Measurements from ENCODE around the gene PSEN2.

The PSEN2 gene

DNA sequence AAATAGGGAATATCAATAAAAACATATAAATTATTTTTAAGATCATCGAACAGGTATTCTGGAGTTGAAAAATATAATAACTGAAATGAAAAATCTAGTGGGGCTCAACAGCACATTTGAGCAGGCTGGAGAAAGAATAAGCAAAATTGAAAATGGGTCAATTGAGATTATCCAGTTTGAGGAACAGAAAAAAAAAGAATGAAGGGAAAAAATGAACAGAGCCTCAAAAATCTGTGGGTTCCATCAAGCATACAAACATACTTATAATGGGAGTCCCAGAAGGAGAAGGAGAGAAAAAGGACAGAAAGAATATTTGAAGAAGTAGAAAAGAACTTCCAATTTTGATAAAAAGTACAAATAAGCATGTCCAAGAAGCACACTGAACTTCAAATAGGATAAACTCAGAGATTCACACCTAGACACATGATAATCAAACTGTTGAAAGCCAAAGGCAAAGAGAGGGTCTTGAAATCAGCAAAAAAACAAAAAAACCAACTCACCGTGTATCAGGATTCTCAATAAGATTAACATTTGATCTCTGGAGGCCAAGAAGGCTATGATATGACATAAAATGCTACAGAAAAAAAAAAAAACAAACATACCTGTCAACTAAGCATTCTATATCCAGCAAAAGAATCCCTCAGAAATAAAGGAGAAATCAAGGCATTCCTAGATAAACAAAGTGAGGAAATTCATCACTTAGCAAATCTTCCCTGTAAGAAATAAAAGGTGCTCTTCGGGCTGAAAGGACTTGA is 64.2 kb downstream of the PSEN2 start:
- no peak for TF ChIP-seq CTCF (IDR thresholded peaks at IDR 0.05; ENCODE audit: control insufficient read depth, extremely low read depth, insufficient read depth)
- H3K4me3 ChIP-seq (ENCODE audit: low read depth, low read length), result no peak overlapping the region
- no peak for DNase-seq (ENCODE audit: low read depth)

- no peak overlapping the region for H3K4me3 ChIP-seq (ENCODE audit: low read depth, low read length)
- DNase-seq (ENCODE audit: low read depth), result no peak
- TF ChIP-seq CTCF (IDR thresholded peaks at IDR 0.05; ENCODE audit: control insufficient read depth, extremely low read depth, insufficient read depth), result no peak
These were observed 67.7 kb downstream of the PSEN2 start for GRCh38 chr1:226937940-226938725.

DNA sequence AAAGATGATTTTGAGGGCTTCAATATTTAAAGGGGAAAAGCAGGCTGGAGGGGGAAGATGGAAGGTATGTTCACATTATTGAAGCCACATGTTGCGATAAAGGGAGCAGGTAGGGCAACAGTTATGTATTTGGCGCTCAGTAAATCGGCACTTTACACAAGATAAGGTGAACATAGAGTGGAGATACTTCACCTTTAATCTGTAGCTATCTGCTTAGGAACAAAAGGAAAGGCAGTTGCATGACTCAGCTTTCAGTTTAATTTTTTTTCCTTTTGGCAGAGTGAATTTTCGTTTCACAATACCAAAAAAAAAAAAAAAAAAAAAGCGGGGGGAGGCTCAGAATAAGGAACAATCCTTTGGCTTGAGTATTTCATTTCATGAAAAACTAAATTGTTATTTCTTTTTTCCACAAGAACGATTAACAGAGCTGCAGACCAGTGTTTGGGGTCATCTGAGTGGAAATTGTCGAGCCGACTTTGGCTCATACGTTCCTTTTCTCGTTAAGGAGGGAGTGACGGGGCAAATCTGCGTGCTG is 68.6 kb downstream of the PSEN2 start:
- no peak for DNase-seq (ENCODE audit: low read depth)
- peak overlapping the region; percentile 88 for H3K4me3 ChIP-seq (ENCODE audit: low read depth, low read length)
- no peak for TF ChIP-seq CTCF (IDR thresholded peaks at IDR 0.05; ENCODE audit: control insufficient read depth, extremely low read depth, insufficient read depth)

DNA sequence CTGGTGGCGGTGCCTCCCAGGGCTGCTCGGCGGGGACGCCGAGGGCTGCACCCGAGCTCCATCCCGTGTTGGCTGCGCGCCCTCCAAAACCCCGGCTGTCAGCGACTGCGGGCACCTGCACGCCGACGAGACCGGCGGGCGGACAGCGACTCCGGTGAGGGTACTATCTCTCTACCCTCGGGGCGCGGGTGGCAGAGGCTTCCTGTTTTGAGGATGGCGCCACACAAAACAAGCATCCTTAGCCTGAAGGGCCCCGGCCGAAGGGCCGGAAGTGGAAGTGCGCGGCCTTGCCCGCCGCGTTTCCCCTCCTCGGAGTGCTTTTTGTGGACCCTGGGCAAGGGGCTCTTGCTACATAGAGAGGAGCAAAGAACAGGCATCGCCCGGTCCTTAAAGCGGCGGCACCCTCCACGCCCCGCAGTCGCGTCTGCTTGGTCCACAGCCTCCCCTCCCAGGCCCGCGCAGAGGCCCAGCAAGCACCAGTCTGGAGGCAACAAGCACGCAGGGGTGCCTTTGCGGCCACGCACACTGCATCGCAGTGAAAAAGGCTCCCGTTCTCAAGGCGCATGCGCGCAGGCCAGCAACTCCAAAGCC is 69.1 kb downstream of the PSEN2 start:
- TF ChIP-seq CTCF (IDR thresholded peaks at IDR 0.05; ENCODE audit: control insufficient read depth, extremely low read depth, insufficient read depth), result no peak
- no peak for DNase-seq (ENCODE audit: low read depth)
- H3K4me3 ChIP-seq (ENCODE audit: low read depth, low read length), result peak overlapping the region; percentile 88

DNA sequence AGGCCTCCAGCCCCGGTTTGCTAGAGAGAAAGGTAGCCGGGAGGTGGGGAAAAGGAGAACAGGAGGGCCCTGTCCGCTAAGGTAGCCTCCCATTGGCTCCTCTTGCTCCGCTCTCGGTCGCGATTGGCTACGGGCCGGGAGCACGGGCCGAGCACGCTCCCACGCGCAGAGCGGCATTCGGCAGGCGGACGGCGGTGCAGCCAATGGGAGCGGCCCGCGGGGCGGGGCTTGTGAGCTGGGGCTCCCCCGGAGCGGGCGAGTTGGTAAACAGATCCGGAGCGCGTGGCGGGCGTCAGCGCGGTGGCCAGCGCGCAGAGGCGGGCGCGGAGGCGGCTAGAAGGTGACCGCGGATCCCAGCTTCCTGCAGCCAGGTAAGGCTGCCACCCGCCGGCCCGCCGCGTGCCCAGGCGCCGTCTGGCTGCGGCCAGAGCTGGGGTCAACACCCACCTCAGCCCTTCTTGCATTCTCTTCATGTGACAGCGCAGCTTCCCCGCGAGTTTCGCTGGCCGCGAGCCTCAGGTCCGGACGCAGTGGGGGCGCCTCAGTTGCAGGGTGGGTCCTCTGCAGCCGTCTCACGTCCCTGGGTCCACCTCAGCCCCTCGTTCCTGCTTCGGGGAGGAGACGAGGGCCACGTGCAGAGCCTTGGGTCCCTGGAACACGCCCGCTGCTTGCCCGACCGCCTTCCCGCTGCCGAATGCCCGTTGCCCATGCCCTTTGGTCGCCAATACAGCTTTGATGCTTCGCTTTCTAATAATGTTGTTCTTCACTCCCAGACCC is 69.8 kb downstream of the PSEN2 start, which contains the start of gene COQ8A:
Gene COQ8A, plus strand, starts transcription at position 266 of the 777 bp plus-strand sequence. CDS start 21,092 bp downstream, outside the sequence.
- TF ChIP-seq CTCF (IDR thresholded peaks at IDR 0.05; ENCODE audit: control insufficient read depth, extremely low read depth, insufficient read depth), result 0 out of 2 replicates have a peak, but pooled peaks have one; percentile 2
- H3K4me3 ChIP-seq (ENCODE audit: low read depth, low read length), result peak within 1 kb of the TSS; percentile 88
- peak; percentile 99 for DNase-seq (ENCODE audit: low read depth)

DNA sequence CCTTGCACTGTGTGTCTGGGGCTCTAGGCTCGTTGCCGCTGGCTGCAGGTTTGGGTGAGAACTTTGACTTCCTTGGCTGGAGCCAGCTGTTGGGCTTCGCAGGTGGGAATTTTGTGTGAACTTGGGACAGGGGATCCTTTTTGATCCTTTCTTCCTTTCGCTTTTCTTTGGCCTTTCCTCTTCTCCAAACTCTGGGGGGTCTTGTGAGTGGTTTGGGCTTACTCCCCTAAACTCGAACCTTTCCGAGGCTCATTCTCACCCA is 70.3 kb downstream of the PSEN2 start:
- no peak for TF ChIP-seq CTCF (IDR thresholded peaks at IDR 0.05; ENCODE audit: control insufficient read depth, extremely low read depth, insufficient read depth)
- DNase-seq (ENCODE audit: low read depth), result no peak
- peak overlapping the region; percentile 88 for H3K4me3 ChIP-seq (ENCODE audit: low read depth, low read length)
